Neural crest cell (in vitro differentiated cells): ENCODE data around the gene TTLL9. TPM values are rescaled to one million over a fixed set of nuclear protein-coding genes. Genes with fewer than 3 reads are reported as not detected.
A peak's percentile ranks its signal among the peaks of the same experiment; 100 is the strongest.

ENCODE experiments used
- DNase-seq: peaks from one replicate; pipeline ENCODE4 v3.0.0; 2021; ENCODE audit warnings: low read depth, mixed read lengths, low spot score
- H3K27ac Mint-ChIP-seq: one replicate; pipeline ENCODE4 v1.8.0; 2021; ENCODE audit warnings: mild to moderate bottlenecking, mixed read lengths; ENCODE audit not compliant: unreplicated experiment
- H3K27me3 Mint-ChIP-seq: 2 replicates; pipeline ENCODE4 v1.8.0; 2021; ENCODE audit warnings: low read depth, mild to moderate bottlenecking, mixed read lengths
- H3K36me3 Mint-ChIP-seq: 2 replicates; pipeline ENCODE4 v1.8.0; 2021; ENCODE audit warnings: low read depth, mild to moderate bottlenecking, mixed read lengths
- H3K4me1 Mint-ChIP-seq: 2 replicates; pipeline ENCODE4 v1.8.0; 2021; ENCODE audit warnings: mixed read lengths
- H3K4me3 Mint-ChIP-seq: one replicate; pipeline ENCODE4 v1.8.0; 2021; ENCODE audit warnings: mild to moderate bottlenecking, mixed read lengths
- H3K9me3 Mint-ChIP-seq: 2 replicates; pipeline ENCODE4 v1.8.0; 2021; ENCODE audit warnings: mixed read lengths
- long read RNA-seq: library from polyadenylated mRNA; unstranded; transcript quantifications from one replicate; pipeline ENCODE4 v2.0.0, GENCODE V29; 2020
- total RNA-seq: library from RNA; stranded (reverse); gene quantifications from 2 replicates; pipeline ENCODE4 v1.2.1, GENCODE V29; 2021
- TF ChIP-seq, protein P1 (sequence below): fragments of 200-600 bp; sonication (generic); conservative IDR thresholded peaks from 2 replicates; pipeline ENCODE4 v1.5.0; 2021; ENCODE audit warnings: antibody characterized with exemption, mild to moderate bottlenecking

Gene TTLL9, protein sequence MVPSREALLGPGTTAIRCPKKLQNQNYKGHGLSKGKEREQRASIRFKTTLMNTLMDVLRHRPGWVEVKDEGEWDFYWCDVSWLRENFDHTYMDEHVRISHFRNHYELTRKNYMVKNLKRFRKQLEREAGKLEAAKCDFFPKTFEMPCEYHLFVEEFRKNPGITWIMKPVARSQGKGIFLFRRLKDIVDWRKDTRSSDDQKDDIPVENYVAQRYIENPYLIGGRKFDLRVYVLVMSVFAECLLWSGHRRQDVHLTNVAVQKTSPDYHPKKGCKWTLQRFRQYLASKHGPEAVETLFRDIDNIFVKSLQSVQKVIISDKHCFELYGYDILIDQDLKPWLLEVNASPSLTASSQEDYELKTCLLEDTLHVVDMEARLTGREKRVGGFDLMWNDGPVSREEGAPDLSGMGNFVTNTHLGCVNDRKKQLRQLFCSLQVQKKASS
- 2.9 and 3.3 TPM in 2 replicates for total RNA-seq
- long read RNA-seq, partial matches to known transcripts = 0 of 2 reads
- long read RNA-seq, other reads (novel, unspliced or antisense) = 2 of 2 reads

DNA sequence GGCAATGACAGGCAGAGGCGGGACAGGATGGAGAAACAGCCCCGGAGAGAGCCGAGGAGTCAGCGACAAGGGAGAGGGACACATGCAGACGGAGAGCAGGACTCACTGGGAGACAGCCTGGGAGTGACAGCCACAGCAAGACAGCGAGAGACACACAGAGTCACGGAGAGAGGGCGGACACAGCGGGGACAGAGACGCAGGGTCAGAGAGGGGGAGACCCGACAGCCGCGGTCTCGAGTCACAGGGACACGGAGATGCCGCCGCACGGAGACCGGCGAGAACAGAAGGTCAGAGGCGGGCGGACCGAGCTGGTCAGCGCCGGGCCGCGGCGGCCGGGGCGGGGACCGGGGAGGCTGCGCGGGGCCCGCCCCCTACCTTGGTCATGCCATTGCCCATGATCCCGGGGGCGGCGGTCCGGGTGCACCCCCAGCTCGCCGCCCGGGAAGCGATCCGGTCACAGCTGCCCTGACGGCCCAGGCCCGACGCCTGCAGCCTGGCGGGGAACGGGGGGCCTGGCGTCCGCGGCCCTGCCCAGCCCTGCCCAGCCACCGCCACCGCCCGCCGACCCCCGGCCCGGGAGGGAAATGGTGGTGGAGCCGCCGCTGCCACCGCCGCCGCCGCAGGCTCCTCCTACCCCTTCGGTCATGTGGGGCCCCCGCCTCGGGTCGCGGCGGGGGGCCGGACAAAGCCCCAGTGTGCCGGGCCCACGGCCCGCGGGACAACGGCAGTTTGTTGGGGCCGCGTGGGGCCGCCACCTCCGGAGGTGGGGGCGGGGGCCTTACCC is at the start of gene TTLL9, which contains the start of gene DUSP15:
Gene TTLL9 (plus strand): TSS at position 693 of the 784 bp plus-strand sequence. CDS start 493 bp downstream, outside the sequence.
Gene DUSP15 (minus strand): TSS at position 586 of the 784 bp plus-strand sequence. CDS start 190 bp downstream, at position 396.
- TF ChIP-seq, protein P1, sequence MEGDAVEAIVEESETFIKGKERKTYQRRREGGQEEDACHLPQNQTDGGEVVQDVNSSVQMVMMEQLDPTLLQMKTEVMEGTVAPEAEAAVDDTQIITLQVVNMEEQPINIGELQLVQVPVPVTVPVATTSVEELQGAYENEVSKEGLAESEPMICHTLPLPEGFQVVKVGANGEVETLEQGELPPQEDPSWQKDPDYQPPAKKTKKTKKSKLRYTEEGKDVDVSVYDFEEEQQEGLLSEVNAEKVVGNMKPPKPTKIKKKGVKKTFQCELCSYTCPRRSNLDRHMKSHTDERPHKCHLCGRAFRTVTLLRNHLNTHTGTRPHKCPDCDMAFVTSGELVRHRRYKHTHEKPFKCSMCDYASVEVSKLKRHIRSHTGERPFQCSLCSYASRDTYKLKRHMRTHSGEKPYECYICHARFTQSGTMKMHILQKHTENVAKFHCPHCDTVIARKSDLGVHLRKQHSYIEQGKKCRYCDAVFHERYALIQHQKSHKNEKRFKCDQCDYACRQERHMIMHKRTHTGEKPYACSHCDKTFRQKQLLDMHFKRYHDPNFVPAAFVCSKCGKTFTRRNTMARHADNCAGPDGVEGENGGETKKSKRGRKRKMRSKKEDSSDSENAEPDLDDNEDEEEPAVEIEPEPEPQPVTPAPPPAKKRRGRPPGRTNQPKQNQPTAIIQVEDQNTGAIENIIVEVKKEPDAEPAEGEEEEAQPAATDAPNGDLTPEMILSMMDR = no peak
- DNase-seq = peak; percentile 65
- Mint-ChIP-seq H3K4me3 (peak within 1 kb of the TSS; percentile 97), H3K36me3 (no peaks in the 10 kb centered on the region), H3K27ac (peak within 1 kb of the TSS; percentile 96), H3K4me1 (peaks cover 25% of the 10 kb centered on the region), H3K27me3 (peaks cover 2% of the 10 kb centered on the region), H3K9me3 (no peaks in the 10 kb centered on the region)

DNA sequence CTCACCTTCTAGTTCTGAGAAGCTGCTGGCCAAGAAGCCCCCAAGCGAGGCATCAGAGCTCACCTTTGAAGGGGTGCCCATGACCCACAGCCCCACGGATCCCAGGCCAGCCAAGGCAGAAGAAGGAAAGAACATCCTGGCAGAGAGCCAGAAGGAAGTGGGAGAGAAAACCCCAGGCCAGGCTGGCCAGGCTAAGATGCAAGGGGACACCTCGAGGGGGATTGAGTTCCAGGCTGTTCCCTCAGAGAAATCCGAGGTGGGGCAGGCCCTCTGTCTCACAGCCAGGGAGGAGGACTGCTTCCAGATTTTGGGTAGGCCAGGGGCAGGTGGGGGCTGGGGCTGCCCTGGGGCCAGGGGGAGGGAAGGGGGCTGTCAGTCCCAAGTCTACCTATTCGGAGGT is 49.0 kb upstream of the TTLL9 start:
- DNase-seq = no peak
- Mint-ChIP-seq H3K4me3 (no peak overlapping the region), H3K9me3 (no peaks in the 10 kb centered on the region), H3K36me3 (no peaks in the 10 kb centered on the region), H3K27ac (no peak overlapping the region), H3K4me1 (no peaks in the 10 kb centered on the region), H3K27me3 (peaks cover 2% of the 10 kb centered on the region)
- TF ChIP-seq, protein P1 = no peak

DNA sequence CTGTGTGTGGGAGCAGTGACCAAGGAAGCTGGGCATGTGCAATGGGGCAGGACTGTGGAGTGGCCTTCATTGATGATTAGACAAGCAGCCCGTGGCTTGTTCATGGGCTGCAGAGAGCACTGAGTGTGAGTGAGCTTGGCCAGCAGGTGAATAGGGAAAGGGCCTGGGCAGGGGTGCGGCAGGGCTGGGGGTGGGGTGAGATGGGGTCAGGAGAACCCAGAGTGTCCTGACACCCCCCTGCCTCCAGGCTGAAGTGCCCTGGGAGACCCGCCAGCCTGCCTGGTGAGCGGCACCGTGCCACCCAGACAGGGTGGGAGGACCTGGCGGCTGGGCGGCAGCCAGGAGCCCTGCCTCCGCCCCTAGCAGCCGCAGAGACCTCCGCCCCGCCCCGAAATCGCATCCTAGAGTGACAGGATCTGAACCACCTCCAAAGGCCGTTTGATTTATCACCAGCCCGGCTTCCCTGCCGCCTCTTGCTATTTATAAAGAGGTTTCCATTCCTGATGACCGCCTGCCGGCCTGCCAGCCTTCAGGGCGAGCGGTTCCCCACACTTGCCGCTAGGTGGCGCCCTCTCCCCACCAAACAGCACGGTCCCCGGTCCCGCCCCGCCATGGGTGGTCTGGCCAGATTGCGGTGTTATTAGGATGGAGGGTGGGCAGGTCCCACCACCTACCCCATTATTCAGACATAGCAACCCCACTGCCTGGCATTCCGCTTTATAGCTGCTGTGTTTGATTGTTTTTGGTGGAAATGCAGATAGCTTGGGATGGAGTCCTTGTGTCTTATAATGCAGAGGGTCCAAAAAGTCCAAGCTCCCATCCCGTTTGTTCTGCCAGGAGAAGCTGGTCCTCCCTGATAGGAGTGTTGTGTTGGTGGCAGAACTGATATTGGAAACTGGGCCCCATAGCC is 47.8 kb upstream of the TTLL9 start:
- H3K36me3 Mint-ChIP-seq = no peaks in the 10 kb centered on the region
- H3K27me3 Mint-ChIP-seq = peaks cover 2% of the 10 kb centered on the region
- no peak overlapping the region for H3K27ac Mint-ChIP-seq
- H3K4me1 Mint-ChIP-seq = no peaks in the 10 kb centered on the region
- no peak overlapping the region for H3K4me3 Mint-ChIP-seq
- peak; percentile 98 for DNase-seq
- TF ChIP-seq, protein P1 = peak; percentile 100
- H3K9me3 Mint-ChIP-seq = no peaks in the 10 kb centered on the region

DNA sequence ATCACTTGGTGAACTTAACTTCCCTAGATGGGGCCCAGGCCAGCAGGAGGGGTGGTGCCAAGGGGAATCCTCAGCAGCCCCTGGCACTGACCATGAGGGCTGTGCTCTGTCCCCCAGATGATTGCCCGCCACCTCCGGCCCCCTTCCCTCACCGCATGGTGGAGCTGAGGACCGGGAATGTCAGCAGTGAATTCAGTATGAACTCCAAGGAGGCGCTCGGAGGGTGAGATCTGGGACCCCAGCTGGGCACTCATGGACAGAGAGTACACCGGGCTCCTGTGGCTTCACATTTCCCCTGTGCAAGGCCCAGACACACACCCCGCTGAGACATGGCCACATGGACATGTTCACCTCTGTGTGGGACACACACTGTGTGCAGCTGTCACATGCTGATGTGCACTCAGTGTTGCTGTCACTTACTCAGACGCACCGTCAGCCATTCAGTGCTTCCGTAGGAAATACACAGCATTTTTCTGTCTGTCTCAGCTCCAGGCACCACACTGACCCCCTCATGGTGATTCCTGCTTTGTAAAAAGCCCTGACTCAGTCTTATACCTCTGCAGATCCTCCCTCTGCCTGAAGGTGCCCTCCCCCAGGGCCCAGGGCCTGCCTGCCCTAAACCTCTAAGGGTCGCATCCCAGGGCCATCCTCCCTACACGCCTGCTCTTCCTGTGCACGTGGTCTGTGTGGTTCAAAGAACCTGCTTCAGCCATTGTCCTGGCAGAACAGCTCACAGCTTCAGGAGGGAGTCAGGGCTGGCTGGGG is 46.9 kb upstream of the TTLL9 start:
- DNase-seq = no peak
- Mint-ChIP-seq H3K4me1 (no peaks in the 10 kb centered on the region), H3K36me3 (no peaks in the 10 kb centered on the region), H3K9me3 (no peaks in the 10 kb centered on the region), H3K4me3 (no peak overlapping the region), H3K27ac (peak overlapping the region; percentile 85), H3K27me3 (peaks cover 2% of the 10 kb centered on the region)
- TF ChIP-seq, protein P1 = no peak
